SK-N-MC (cell line): ENCODE measurements around the gene IPO5.
A peak's percentile ranks its signal among the peaks of the same experiment; 100 is the strongest.
"Not testable (repeated sequence)": the region's sequence is repeated elsewhere in the genome, so short reads cannot be mapped to it uniquely, and the experiment has no call there.

Experiments used
- DNase-seq: peaks from one replicate; pipeline ENCODE4 v3.0.0-alpha.2; 2011; ENCODE audit warnings: low read depth, low spot score
- H3K27ac ChIP-seq: fragments of 200-600 bp; sonication (generic); 2 replicates; pipeline ENCODE4 v1.5.1; 2016; ENCODE audit warnings: mixed run types
- H3K36me3 ChIP-seq: fragments of 200-600 bp; sonication (generic); 2 replicates; pipeline ENCODE4 v1.6.1; 2017; ENCODE audit warnings: antibody characterized with exemption, low read length, mixed read lengths; ENCODE audit not compliant: insufficient read depth
- H3K4me3 ChIP-seq: fragments of 200-600 bp; sonication (generic); 2 replicates; pipeline ENCODE4 v1.5.1; 2016
- H3K9ac ChIP-seq: fragments of 200-600 bp; sonication (generic); 2 replicates; pipeline ENCODE4 v1.8.0; 2017; ENCODE audit warnings: mixed run types, mixed read lengths; ENCODE audit not compliant: insufficient read length
- H3K9me3 ChIP-seq: fragments of 200-600 bp; sonication (generic); 2 replicates; pipeline ENCODE4 v1.6.1; 2017; ENCODE audit warnings: low read depth, mild to moderate bottlenecking, antibody characterized with exemption, low read length, moderate library complexity, mixed read lengths
- EZH2 ChIP-seq: fragments of 200-600 bp; sonication (generic); IDR thresholded peaks from one replicate; pipeline ENCODE4 v1.6.1; 2017; ENCODE audit warnings: antibody characterized with exemption
- FOXP2 ChIP-seq: optimal IDR thresholded peaks from 2 replicates; pipeline ENCODE3; 2011; ENCODE audit warnings: mild to moderate bottlenecking, moderate library complexity; ENCODE audit not compliant: insufficient read depth; ENCODE audit errors: extremely low read length, control extremely low read depth
- POLR2AphosphoS5 ChIP-seq: IDR thresholded peaks from 2 replicates; pipeline ENCODE4 v1.6.1; 2012; ENCODE audit warnings: mild to moderate bottlenecking, low read depth, low read length, borderline replicate concordance

Gene IPO5

DNA sequence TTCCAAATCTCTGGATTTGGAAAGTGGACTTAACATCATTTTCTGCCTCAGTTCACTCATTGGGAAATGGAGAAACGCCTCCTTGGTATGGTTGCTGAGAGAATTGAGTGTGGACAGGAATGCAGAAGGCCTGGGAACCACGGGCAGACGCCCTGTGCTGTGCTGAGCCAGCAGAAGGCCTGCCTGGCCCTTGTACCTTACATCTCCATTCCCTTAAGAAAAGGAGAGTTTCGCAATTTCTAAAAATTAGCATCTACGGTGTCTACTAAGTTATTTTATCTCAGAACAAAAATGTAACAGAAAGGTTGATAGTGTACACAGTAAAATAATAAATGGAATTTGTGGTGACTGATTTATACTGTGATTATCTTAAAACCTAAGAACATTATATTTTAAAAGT lies 78.7 kb downstream of the IPO5 start:
- peak; percentile 22 for DNase-seq
- TF ChIP-seq EZH2 = no peak
- TF ChIP-seq FOXP2 = no peak
- no peak for TF ChIP-seq POLR2AphosphoS5
- no peak overlapping the region for H3K9ac ChIP-seq
- H3K4me3 ChIP-seq = no peak overlapping the region
- H3K27ac ChIP-seq = peak overlapping the region; percentile 82; the same call in 1 of the 2 replicates
- H3K36me3 ChIP-seq = no peaks in the 10 kb centered on the region
- H3K9me3 ChIP-seq = no peaks in the 10 kb centered on the region

DNA sequence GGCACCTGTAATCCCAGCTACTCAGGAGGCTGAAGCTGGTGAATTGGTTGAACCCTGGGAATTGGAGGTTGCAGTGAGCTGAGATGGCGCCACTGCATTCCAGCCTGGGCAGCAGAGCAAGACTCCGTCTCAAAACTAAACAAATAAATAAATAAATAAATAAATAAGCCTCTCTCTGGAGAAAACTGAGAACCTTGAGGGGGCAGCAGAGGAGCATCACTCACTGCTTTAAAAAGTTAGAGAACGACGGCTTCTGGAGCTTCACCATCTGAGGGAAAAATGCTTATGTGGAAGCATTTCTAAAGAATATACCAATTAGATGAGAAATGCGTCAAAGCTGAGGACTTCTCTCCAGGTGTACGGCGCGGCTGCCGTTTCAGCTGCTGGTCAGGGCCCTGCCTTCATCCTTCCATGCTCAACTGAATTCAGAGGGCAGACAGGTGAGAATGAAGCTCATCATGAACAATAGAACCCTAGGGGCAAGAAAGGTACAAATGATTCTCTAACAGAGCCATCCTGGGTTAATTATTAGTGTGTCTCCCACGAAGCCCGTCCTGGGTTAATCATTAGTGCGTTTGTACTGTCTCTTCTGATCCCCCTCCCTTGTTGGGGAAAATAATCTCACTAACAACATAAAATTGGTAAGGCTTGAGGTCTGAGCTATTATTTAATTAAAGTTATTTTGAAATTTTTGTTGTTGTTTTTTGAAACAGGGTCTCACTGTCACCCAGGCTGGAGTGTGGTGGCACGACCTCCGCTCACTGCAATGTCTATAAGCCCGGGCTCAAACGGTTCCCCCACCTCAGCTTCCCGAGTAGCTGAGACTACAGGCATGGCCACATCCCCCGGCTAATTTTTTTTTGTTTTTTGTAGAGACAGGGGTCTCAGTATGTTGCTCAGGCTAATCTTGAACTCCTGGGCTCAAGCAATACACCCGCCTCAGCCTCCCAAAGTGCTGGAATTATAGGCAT lies 80.1 kb downstream of the IPO5 start:
- TF ChIP-seq POLR2AphosphoS5 (no peak), FOXP2 (no peak), EZH2 (no peak)
- Histone ChIP-seq H3K9ac (no peak overlapping the region), H3K27ac (no peak overlapping the region), H3K4me3 (no peak overlapping the region), H3K9me3 (no peaks in the 10 kb centered on the region), H3K36me3 (no peaks in the 10 kb centered on the region)
- peak; percentile 48 for DNase-seq

DNA sequence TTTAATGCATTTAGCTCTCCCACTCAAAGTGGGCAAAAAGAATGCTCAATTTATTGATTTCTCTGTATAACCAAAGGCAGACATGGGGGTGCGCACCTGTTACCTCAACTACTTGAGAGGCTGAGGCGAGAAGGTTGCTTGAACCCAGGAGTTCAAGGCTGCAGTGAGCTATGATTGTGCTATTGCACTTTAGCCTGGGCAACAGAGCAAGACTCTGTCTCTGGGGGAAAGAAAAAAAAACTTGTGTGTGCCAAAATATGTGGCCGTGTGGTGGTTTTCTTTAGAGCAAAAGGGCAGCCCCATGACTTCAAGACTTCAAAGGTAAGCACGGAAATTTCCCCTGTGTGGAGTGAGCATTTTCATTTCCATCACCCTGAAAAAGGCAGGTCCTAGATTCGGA lies 81.9 kb downstream of the IPO5 start:
- no peak overlapping the region for H3K9ac ChIP-seq
- DNase-seq = no peak
- H3K9me3 ChIP-seq = no peaks in the 10 kb centered on the region
- no peak overlapping the region for H3K27ac ChIP-seq
- TF ChIP-seq POLR2AphosphoS5 = no peak
- TF ChIP-seq FOXP2 = no peak
- no peak for TF ChIP-seq EZH2
- no peak overlapping the region for H3K4me3 ChIP-seq
- no peaks in the 10 kb centered on the region for H3K36me3 ChIP-seq

DNA sequence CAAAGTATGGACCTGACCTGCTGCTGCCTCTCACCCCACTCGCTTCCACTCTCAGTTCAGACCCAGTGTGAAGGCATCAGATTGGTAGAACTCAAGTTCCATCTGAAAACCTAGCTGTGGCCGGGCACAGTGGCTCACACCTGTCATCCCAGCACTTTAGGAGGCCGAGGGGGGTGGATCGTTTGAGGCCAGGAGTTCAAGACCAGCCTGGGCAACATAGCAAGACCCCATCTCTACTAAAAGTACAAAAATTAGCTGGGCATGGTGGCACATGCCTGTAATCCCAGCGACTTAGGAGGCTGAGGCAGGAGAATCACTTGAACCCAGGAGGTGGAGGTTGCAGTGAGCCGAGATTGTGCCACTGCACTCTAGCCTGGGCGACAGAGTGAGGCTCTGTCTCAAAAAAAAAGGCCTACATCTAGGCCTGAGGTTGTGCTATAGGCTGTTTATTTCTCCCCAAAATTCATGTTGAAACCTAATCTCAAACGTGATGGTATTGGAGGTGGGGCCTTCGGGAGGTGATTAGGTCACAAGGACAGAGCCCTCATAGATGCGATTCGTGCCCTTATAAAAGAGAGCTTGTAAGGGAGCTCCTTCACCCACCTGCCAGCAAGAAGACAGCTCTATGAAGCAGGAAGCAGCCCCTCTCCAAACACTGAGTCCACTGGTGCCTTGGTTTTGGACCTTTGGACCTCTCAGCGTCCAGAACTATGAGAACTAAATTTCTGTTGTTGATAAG lies 83.3 kb downstream of the IPO5 start:
- H3K4me3 ChIP-seq, H3K9me3 ChIP-seq, DNase-seq, H3K36me3 ChIP-seq, H3K9ac ChIP-seq, H3K27ac ChIP-seq: not testable (repeated sequence)

DNA sequence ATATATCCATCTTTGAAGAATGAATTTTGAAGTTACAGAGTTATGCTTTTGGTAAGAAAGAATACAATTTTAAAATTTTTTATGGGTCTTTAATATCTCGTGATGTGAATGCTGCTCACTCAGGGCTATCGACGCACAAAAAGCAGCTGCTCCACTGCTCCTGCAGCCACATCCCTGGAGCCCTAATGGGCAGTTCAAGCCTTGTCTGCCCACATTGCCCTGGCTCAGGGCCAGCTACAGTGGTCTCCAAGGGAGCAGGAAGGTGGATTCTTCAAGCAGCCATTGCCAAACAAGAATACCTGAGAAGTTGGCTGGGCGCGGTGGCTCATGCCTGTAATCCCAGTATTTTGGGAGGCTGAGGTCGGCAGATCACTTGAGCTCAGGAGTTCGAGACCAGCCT lies 85.8 kb downstream of the IPO5 start:
- Histone ChIP-seq H3K9me3 (no peaks in the 10 kb centered on the region), H3K9ac (no peak overlapping the region), H3K36me3 (no peaks in the 10 kb centered on the region), H3K4me3 (no peak overlapping the region), H3K27ac (no peak overlapping the region)
- TF ChIP-seq POLR2AphosphoS5 = no peak
- no peak for TF ChIP-seq EZH2
- no peak for TF ChIP-seq FOXP2
- no peak for DNase-seq

DNA sequence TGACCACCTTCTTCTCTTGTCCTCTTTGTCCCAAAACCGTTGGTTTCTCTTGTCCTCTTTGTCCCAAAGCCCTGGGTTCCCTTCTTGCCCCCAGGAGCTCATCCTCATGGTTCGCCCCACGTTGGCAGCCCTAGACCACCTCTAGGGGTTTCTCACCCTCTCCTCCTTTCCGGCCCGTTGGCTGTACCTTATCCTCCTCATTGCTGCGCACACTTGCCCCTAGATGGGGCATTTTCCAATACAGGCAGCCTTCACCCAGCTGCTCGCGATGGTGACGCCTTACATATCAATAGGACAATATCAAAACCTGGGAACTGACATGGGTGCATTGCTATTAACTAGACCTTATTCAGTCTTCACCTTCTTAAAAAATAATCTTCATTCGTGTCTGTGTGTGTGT lies 86.5 kb downstream of the IPO5 start:
- Histone ChIP-seq H3K9ac (no peak overlapping the region), H3K27ac (no peak overlapping the region), H3K9me3 (no peaks in the 10 kb centered on the region), H3K4me3 (no peak overlapping the region), H3K36me3 (no peaks in the 10 kb centered on the region)
- no peak for DNase-seq
- TF ChIP-seq FOXP2 = no peak
- TF ChIP-seq EZH2 = no peak
- TF ChIP-seq POLR2AphosphoS5 = no peak

DNA sequence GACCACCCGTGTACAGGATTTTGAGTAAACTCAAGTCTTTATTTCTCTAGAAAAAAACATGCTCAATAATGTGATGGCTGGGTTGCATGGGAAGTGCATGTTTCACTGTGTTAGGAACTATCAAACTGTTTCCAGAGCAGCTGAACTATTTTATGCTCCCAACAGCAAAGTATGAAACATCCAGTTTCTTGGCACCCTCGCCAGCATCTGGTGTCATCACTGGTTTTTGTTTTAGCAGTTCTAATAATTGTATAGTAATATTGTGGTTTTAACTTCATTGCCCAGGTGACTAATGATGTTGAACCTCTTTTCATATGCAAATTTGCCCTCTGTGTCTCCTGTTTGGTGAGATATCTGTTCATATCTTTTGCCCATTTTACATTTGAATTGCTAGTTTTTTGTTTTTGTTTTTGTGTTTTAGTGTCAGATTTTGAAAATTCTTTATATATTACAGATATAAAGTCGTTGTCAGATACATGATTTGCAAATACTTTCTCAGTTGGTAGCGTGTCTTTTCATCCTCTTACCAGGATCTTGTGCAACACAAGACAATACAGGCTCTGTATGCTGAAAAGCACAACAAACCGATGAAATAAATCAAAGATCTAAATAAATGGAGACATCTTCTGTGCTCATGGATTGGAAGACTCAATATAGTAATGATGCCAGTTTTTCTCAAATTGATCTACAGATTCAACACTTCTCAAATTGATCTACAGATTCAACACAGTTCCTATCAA lies 87.8 kb downstream of the IPO5 start:
- Histone ChIP-seq H3K9ac (no peak overlapping the region), H3K4me3 (no peak overlapping the region), H3K27ac (no peak overlapping the region), H3K9me3 (no peaks in the 10 kb centered on the region), H3K36me3 (no peaks in the 10 kb centered on the region)
- no peak for DNase-seq
- TF ChIP-seq EZH2 (no peak), POLR2AphosphoS5 (no peak), FOXP2 (no peak)

DNA sequence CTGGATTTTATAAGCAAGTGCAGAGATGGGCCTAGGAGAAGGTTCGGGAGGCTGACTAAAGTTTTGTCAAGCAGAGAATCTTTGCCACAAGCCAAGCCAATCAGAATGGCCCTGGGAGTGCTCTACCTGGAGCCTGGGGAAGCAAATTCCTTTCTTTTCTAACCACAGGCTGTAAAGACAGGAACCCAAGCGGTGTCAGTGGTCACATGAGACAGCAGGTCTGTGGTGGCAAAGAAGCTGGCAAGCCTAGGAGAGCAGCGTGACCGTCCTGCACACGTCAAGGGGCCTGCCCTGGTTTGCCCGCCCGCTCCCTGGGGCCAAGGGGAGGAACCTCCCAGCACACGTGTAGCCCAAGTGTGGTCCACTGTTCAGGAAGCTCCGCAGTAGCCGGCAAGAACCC lies 90.8 kb downstream of the IPO5 start:
- no peak overlapping the region for H3K27ac ChIP-seq
- H3K36me3 ChIP-seq = no peaks in the 10 kb centered on the region
- no peak for DNase-seq
- no peak overlapping the region for H3K9ac ChIP-seq
- H3K9me3 ChIP-seq = no peaks in the 10 kb centered on the region
- no peak overlapping the region for H3K4me3 ChIP-seq
- TF ChIP-seq POLR2AphosphoS5 (no peak), FOXP2 (no peak), EZH2 (no peak)

DNA sequence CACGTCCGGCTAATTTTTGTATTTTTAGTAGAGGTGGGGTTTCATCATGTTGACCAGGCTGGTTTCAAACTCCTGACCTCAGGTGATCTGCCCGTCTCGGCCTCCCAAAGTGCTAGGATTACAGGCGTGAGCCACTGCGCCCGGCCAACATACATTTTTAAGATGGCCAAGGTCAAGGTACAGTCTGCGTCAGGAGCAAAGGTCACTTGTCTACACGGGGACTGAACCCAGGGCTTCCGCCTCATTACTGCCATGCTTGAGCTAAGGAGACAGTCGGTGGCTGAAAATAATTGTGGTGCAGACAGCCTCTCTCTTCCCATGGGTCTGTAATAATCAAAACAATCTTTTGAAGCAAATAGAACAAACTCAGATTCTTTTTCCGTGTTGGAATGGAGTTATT lies 94.3 kb downstream of the IPO5 start:
- not testable (repeated sequence) for DNase-seq, H3K36me3 ChIP-seq, H3K27ac ChIP-seq, H3K9me3 ChIP-seq, H3K4me3 ChIP-seq, H3K9ac ChIP-seq
